Natural killer cell (primary cell): Measurements from ENCODE around the gene CORT. TPM values are rescaled to one million over a fixed set of nuclear protein-coding genes. Genes with fewer than 3 reads are reported as not detected.
"Not testable (repeated sequence)": the region's sequence is repeated elsewhere in the genome, so short reads cannot be mapped to it uniquely, and the experiment has no call there.

Experiments used
- ATAC-seq, 3 donors: fragments of 150-1000 bp in 2 of 3; fragments of 200-7000 bp in 1 of 3; cut with Tn5 transposase; 1 replicate in 1 of 3; 2 replicates in 2 of 3; pipeline ENCODE4 v1.10.0; 2021; ENCODE audit warnings: mild to moderate bottlenecking in 2 of 3, moderate library complexity in 2 of 3
- DNase-seq, 2 donors: peaks; one replicate each; pipeline versions ENCODE4 v3.0.0 to v3.0.0-alpha.2; 2013 to 2021; ENCODE audit warnings: mixed read lengths in 1 of 2
- H3K27ac ChIP-seq: one replicate; pipeline ENCODE4 v1.5.1; 2013; ENCODE audit warnings: mild to moderate bottlenecking, low read length
- H3K27me3 ChIP-seq: one replicate; pipeline ENCODE4 v1.6.1; 2013; ENCODE audit warnings: low read length; ENCODE audit not compliant: control insufficient read depth, insufficient read depth
- H3K36me3 ChIP-seq: one replicate; pipeline ENCODE4 v1.6.1; 2013; ENCODE audit warnings: low read length; ENCODE audit not compliant: control insufficient read depth, insufficient read depth
- H3K4me1 ChIP-seq: one replicate; pipeline ENCODE4 v1.6.1; 2013; ENCODE audit warnings: low read length; ENCODE audit not compliant: control insufficient read depth, insufficient read depth
- H3K4me3 ChIP-seq: one replicate; pipeline ENCODE4 v1.5.1; 2013; ENCODE audit warnings: low read length
- H3K9me3 ChIP-seq: one replicate; pipeline ENCODE4 v1.6.1; 2013; ENCODE audit warnings: low read length; ENCODE audit not compliant: control insufficient read depth, insufficient read depth
- H3K27ac Mint-ChIP-seq, 2 donors: one replicate each; pipeline ENCODE4 v1.8.0; 2022; ENCODE audit warnings: mild to moderate bottlenecking in 2 of 2, mixed read lengths in 2 of 2, moderate library complexity in 1 of 2
- H3K27me3 Mint-ChIP-seq, 2 donors: one replicate each; pipeline ENCODE4 v1.8.0; 2022; ENCODE audit warnings: low read depth in 2 of 2, mixed read lengths in 2 of 2
- H3K36me3 Mint-ChIP-seq: one replicate; pipeline ENCODE4 v1.8.0; 2022; ENCODE audit warnings: mixed read lengths
- H3K4me1 Mint-ChIP-seq, 2 donors: one replicate each; pipeline ENCODE4 v1.8.0; 2022; ENCODE audit warnings: mixed read lengths in 2 of 2
- H3K4me3 Mint-ChIP-seq: one replicate; pipeline ENCODE4 v1.8.0; 2022; ENCODE audit warnings: mild to moderate bottlenecking, moderate library complexity, mixed read lengths
- H3K9me3 Mint-ChIP-seq, 2 donors: one replicate each; pipeline ENCODE4 v1.8.0; 2022; ENCODE audit warnings: mixed read lengths in 2 of 2
- WGBS: methylation state at CpG from one replicate; pipeline ENCODE4 v1.1.7; 2013; ENCODE audit warnings: missing lambda C conversion rate; ENCODE audit not compliant: insufficient coverage; 5-methylcytosine and 5-hydroxymethylcytosine counted together
- intact Hi-C: fragments of 100-400 bp; cut with micrococcal nuclease; formaldehyde crosslinking; loops from one replicate; pipeline ENCODE4 v1.14.2; 2022
- total RNA-seq, 4 donors: library from RNA; stranded (reverse); fragments of 120-200 nt in 1 of 4; gene quantifications; one replicate each; pipeline versions ENCODE4 v1.2.3 to v1.2.4, GENCODE V29; 2013 to 2022
- TF ChIP-seq, protein P1 (sequence below): fragments of 200-600 bp; IDR thresholded peaks from one replicate; pipeline ENCODE4 v1.8.0; 2022; ENCODE audit warnings: antibody characterized with exemption

The CORT gene
- total RNA-seq, 3 donors from 2014 or later (not counting 1 experiment from before 2014, with no cell fraction given), result not detected

DNA sequence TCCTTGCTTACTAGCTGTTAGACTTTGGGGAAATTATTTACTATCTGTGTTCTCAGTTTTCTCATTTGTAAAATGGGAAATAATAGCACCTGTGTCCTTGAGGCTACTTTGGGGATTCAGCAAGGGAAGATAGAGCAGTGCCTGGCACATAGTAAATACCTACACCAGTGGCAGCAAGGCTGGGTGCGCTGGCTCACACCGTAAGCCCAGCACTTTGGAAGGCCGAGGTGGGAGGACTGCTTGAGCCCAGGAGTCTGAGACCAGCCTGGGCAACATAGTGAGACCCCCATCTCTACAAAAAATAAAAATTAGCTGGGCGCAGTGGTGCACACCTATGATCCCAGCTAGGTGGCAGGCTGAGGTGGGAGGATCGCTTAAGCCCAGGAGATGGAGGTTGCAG lies 28.2 kb upstream of the CORT start:
- 92% methylated on average over 5 of the region's 5 CpGs for WGBS
- intact Hi-C loops, result loop anchor here (10.0 kb wide), 1 partner anchor 927 kb away; no protein-coding TSS in a partner anchor

GRCh38 chr1:10424034-10424433 lies 25.8 kb upstream of the CORT start:
- H3K27ac ChIP-seq, result no peak overlapping the region
- intact Hi-C loops, result loop anchor here (10.0 kb wide), 1 partner anchor 929 kb away; no protein-coding TSS in a partner anchor
- H3K27me3 Mint-ChIP-seq, result no peaks in the 10 kb centered on the region
- H3K4me3 Mint-ChIP-seq, result no peak overlapping the region
- H3K4me1 ChIP-seq, result no peaks in the 10 kb centered on the region
- no peaks in the 10 kb centered on the region for H3K9me3 Mint-ChIP-seq
- TF ChIP-seq, protein P1, sequence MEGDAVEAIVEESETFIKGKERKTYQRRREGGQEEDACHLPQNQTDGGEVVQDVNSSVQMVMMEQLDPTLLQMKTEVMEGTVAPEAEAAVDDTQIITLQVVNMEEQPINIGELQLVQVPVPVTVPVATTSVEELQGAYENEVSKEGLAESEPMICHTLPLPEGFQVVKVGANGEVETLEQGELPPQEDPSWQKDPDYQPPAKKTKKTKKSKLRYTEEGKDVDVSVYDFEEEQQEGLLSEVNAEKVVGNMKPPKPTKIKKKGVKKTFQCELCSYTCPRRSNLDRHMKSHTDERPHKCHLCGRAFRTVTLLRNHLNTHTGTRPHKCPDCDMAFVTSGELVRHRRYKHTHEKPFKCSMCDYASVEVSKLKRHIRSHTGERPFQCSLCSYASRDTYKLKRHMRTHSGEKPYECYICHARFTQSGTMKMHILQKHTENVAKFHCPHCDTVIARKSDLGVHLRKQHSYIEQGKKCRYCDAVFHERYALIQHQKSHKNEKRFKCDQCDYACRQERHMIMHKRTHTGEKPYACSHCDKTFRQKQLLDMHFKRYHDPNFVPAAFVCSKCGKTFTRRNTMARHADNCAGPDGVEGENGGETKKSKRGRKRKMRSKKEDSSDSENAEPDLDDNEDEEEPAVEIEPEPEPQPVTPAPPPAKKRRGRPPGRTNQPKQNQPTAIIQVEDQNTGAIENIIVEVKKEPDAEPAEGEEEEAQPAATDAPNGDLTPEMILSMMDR, result no peak
- no peak for ATAC-seq
- no peak overlapping the region for H3K4me3 ChIP-seq
- no peak for DNase-seq
- H3K4me1 Mint-ChIP-seq, result peaks cover 0 to 4% of the 10 kb centered on the region in 2 donors
- no peaks in the 10 kb centered on the region for H3K27me3 ChIP-seq
- peaks cover 10% of the 10 kb centered on the region for H3K36me3 ChIP-seq
- no peaks in the 10 kb centered on the region for H3K9me3 ChIP-seq
- peaks cover 13% of the 10 kb centered on the region for H3K36me3 Mint-ChIP-seq
- no peak overlapping the region for H3K27ac Mint-ChIP-seq
- 88% methylated on average over 9 of the region's 9 CpGs for WGBS

More for the DNA sequence above, 28.2 kb upstream of the CORT start:
- Mint-ChIP-seq H3K27ac (no peak overlapping the region), H3K27me3 (no peaks in the 10 kb centered on the region), H3K4me3 (no peak overlapping the region), H3K36me3 (peaks cover 13% of the 10 kb centered on the region), H3K4me1 (no peaks in the 10 kb centered on the region), H3K9me3 (no peaks in the 10 kb centered on the region)
- Histone ChIP-seq H3K27ac (no peak overlapping the region), H3K36me3 (peaks cover 23% of the 10 kb centered on the region), H3K27me3 (no peaks in the 10 kb centered on the region), H3K4me1 (no peaks in the 10 kb centered on the region), H3K9me3 (no peaks in the 10 kb centered on the region), H3K4me3 (no peak overlapping the region)
- TF ChIP-seq, protein P1, result no peak
- DNase-seq, result no peak
- ATAC-seq, result no peak

DNA sequence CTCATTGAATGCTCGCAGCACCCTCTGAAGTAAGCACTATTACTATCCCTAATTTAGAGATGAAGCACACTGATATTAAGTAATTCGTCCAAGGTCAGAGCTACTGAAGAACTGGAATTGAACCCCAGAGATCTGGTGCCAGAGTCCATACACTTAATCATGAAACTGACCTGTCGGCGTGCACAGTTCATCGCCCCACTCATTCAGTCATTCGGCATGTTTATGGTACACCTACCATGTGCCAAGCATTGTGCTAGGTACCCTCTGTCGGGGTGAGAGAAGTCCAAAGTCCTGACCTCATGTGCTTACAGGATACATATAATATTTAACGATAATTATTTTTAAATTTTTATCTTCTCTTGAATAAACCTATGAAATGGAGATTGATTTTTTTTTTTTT lies 25.2 kb upstream of the CORT start:
- Histone ChIP-seq H3K9me3 (no peaks in the 10 kb centered on the region), H3K4me3 (no peak overlapping the region), H3K27me3 (no peaks in the 10 kb centered on the region), H3K27ac (no peak overlapping the region), H3K36me3 (peaks cover 6% of the 10 kb centered on the region), H3K4me1 (peaks cover 2% of the 10 kb centered on the region)
- ATAC-seq (no peak), DNase-seq (no peak)
- Mint-ChIP-seq H3K27ac (no peak overlapping the region), H3K4me3 (no peak overlapping the region), H3K36me3 (peaks cover 7% of the 10 kb centered on the region), H3K9me3 (no peaks in the 10 kb centered on the region), H3K4me1 (peaks cover 2 to 4% of the 10 kb centered on the region in 2 donors), H3K27me3 (no peaks in the 10 kb centered on the region)
- intact Hi-C loops, result loop anchor here (10.0 kb wide), 1 partner anchor 930 kb away; no protein-coding TSS in a partner anchor
- TF ChIP-seq, protein P1, result no peak
- 94% methylated on average over 6 of the region's 8 CpGs for WGBS

- DNase-seq, result not testable (repeated sequence)
- 86% methylated on average over 21 of the region's 21 CpGs for WGBS
- intact Hi-C loops, result loop anchor here (10.0 kb wide), 1 partner anchor 931 kb away; no protein-coding TSS in a partner anchor
Observed at GRCh38 chr1:10425826-10426534, 23.9 kb upstream of the CORT start.

GRCh38 chr1:10426535-10426848 lies 23.3 kb upstream of the CORT start:
- intact Hi-C loops, result loop anchor here (10.0 kb wide), 1 partner anchor 932 kb away; no protein-coding TSS in a partner anchor
- not testable (repeated sequence) for H3K27ac ChIP-seq, H3K27me3 ChIP-seq, H3K27me3 Mint-ChIP-seq, H3K9me3 Mint-ChIP-seq, H3K9me3 ChIP-seq, H3K4me3 ChIP-seq, H3K27ac Mint-ChIP-seq, H3K36me3 ChIP-seq, H3K36me3 Mint-ChIP-seq, DNase-seq, ATAC-seq, H3K4me3 Mint-ChIP-seq
- H3K4me1 ChIP-seq, result peaks cover 17% of the 10 kb centered on the region
- H3K4me1 Mint-ChIP-seq, result peaks cover 17% of the 10 kb centered on the region in 2 donors
- 96% methylated on average over 21 of the region's 21 CpGs for WGBS

More at GRCh38 chr1:10425826-10426534, 23.9 kb upstream of the CORT start:
- not testable (repeated sequence) for H3K9me3 ChIP-seq, H3K4me3 Mint-ChIP-seq, H3K27me3 Mint-ChIP-seq, H3K9me3 Mint-ChIP-seq, H3K27me3 ChIP-seq, ATAC-seq, H3K27ac ChIP-seq, H3K36me3 ChIP-seq, H3K4me3 ChIP-seq, H3K27ac Mint-ChIP-seq, H3K36me3 Mint-ChIP-seq
- peaks cover 12% of the 10 kb centered on the region for H3K4me1 ChIP-seq
- peaks cover 13 to 14% of the 10 kb centered on the region in 2 donors for H3K4me1 Mint-ChIP-seq
